Loucy (cell line): Measurements from ENCODE around the gene FBXO44.

ENCODE experiments used
- H2AFZ ChIP-seq: fragments of 200-600 bp; sonication (generic); 2 replicates; pipeline ENCODE4 v1.6.0; 2016; ENCODE audit warnings: antibody characterized with exemption, mild to moderate bottlenecking, low read length, moderate library complexity
- H3F3A ChIP-seq: fragments of 200-600 bp; 2 replicates; pipeline ENCODE4 v1.6.0; 2016; ENCODE audit warnings: antibody characterized with exemption, low read depth, mild to moderate bottlenecking
- H3K27me3 ChIP-seq: fragments of 200-600 bp; sonication (generic); 2 replicates; pipeline ENCODE4 v1.6.1; 2014; ENCODE audit warnings: low read length, mild to moderate bottlenecking; ENCODE audit not compliant: insufficient read depth, poor library complexity, severe bottlenecking
- H3K36me3 ChIP-seq: fragments of 200-600 bp; sonication (generic); 2 replicates; pipeline ENCODE4 v1.6.1; 2016; ENCODE audit warnings: low read length; ENCODE audit not compliant: insufficient read depth
- H3K4me1 ChIP-seq: fragments of 200-600 bp; sonication (generic); 2 replicates; pipeline ENCODE4 v1.5.1; 2014; ENCODE audit warnings: low read length, mild to moderate bottlenecking; ENCODE audit not compliant: insufficient read depth, poor library complexity, severe bottlenecking
- H3K4me2 ChIP-seq: fragments of 200-600 bp; sonication (generic); 2 replicates; pipeline ENCODE4 v1.6.0; 2014; ENCODE audit warnings: antibody characterized with exemption, low read length, low read depth, mild to moderate bottlenecking; ENCODE audit not compliant: poor library complexity, severe bottlenecking
- H3K4me3 ChIP-seq: fragments of 200-600 bp; sonication (generic); 2 replicates; pipeline ENCODE4 v1.5.1; 2014; ENCODE audit warnings: low read length, mild to moderate bottlenecking, mixed read lengths; ENCODE audit not compliant: poor library complexity, severe bottlenecking
- H3K79me2 ChIP-seq: fragments of 200-600 bp; sonication (generic); 2 replicates; pipeline ENCODE4 v1.6.1; 2014; ENCODE audit warnings: low read length; ENCODE audit not compliant: insufficient read depth
- H3K9ac ChIP-seq: fragments of 200-600 bp; sonication (generic); 2 replicates; pipeline ENCODE4 v1.6.0; 2014; ENCODE audit warnings: mild to moderate bottlenecking, low read depth, low read length, moderate library complexity; ENCODE audit not compliant: poor library complexity, severe bottlenecking
- H3K9me2 ChIP-seq: fragments of 200-600 bp; sonication (generic); replicated peaks from 2 replicates; pipeline ENCODE4 v1.6.1; 2016; ENCODE audit warnings: low read depth, low read length, mixed read lengths
- H3K9me3 ChIP-seq: fragments of 200-600 bp; sonication (generic); 2 replicates; pipeline ENCODE4 v1.6.1; 2014; ENCODE audit warnings: mild to moderate bottlenecking, antibody characterized with exemption, low read length, low read depth; ENCODE audit not compliant: insufficient read depth
- H4K20me1 ChIP-seq: fragments of 200-600 bp; sonication (generic); 2 replicates; pipeline ENCODE4 v1.6.0; 2014; ENCODE audit warnings: antibody characterized with exemption, low read length, mild to moderate bottlenecking; ENCODE audit not compliant: insufficient read depth, poor library complexity, severe bottlenecking
- CTCF ChIP-seq: fragments of 200-600 bp; sonication (generic); conservative IDR thresholded peaks from 2 replicates; pipeline ENCODE4 v1.5.1; 2014; ENCODE audit warnings: mild to moderate bottlenecking, antibody characterized with exemption, low read length
- EZH2phosphoT487 ChIP-seq: fragments of 200-600 bp; IDR thresholded peaks from 2 replicates; pipeline ENCODE4 v1.6.1; 2018; ENCODE audit warnings: antibody characterized with exemption, mild to moderate bottlenecking, moderate library complexity, borderline replicate concordance

The FBXO44 gene

GRCh38 chr1:11685210-11685752 lies 30.6 kb downstream of the FBXO44 start:
- Histone ChIP-seq H3K4me3 (no peak overlapping the region), H3K4me2 (no peak overlapping the region), H3K9ac (no peak overlapping the region), H3K9me2 (no peaks in the 10 kb centered on the region), H2AFZ (no peak overlapping the region), H3F3A (no peaks in the 10 kb centered on the region), H3K27me3 (no peaks in the 10 kb centered on the region), H3K4me1 (peaks cover 54% of the 10 kb centered on the region), H4K20me1 (peaks cover 5% of the 10 kb centered on the region), H3K36me3 (no peaks in the 10 kb centered on the region), H3K79me2 (peaks cover 88% of the 10 kb centered on the region), H3K9me3 (no peaks in the 10 kb centered on the region)
- no peak for TF ChIP-seq EZH2phosphoT487
- TF ChIP-seq CTCF = 0 out of 2 replicates have a peak, but pooled peaks have one; percentile 26

- Histone ChIP-seq H3K9me2 (no peaks in the 10 kb centered on the region), H3K9ac (no peak overlapping the region), H3K4me2 (peak overlapping the region; percentile 79), H3K36me3 (no peaks in the 10 kb centered on the region), H4K20me1 (no peaks in the 10 kb centered on the region), H2AFZ (no peak overlapping the region), H3K4me3 (peak overlapping the region; percentile 77), H3K4me1 (peaks cover 56% of the 10 kb centered on the region), H3K9me3 (no peaks in the 10 kb centered on the region), H3F3A (no peaks in the 10 kb centered on the region; the same call in 1 of the 2 replicates), H3K27me3 (no peaks in the 10 kb centered on the region), H3K79me2 (peaks cover 82% of the 10 kb centered on the region)
- TF ChIP-seq CTCF = no peak
- TF ChIP-seq EZH2phosphoT487 = no peak
Measured at GRCh38 chr1:11688506-11688905, 33.8 kb downstream of the FBXO44 start.

GRCh38 chr1:11690397-11691301 lies 36.0 kb downstream of the FBXO44 start:
- H4K20me1 ChIP-seq = no peaks in the 10 kb centered on the region
- H3K9me2 ChIP-seq = no peaks in the 10 kb centered on the region
- peaks cover 57% of the 10 kb centered on the region for H3K4me1 ChIP-seq
- H2AFZ ChIP-seq = peak overlapping the region; percentile 69
- no peaks in the 10 kb centered on the region; the same call in 1 of the 2 replicates for H3F3A ChIP-seq
- H3K79me2 ChIP-seq = peaks cover 79% of the 10 kb centered on the region
- H3K27me3 ChIP-seq = no peaks in the 10 kb centered on the region
- H3K4me2 ChIP-seq = peak overlapping the region; percentile 79
- TF ChIP-seq CTCF (0 out of 2 replicates have a peak, but pooled peaks have one; percentile 17), EZH2phosphoT487 (no peak)
- peak overlapping the region; percentile 97 for H3K9ac ChIP-seq
- peak overlapping the region; percentile 77 for H3K4me3 ChIP-seq
- no peaks in the 10 kb centered on the region for H3K9me3 ChIP-seq
- H3K36me3 ChIP-seq = no peaks in the 10 kb centered on the region
